GM19099 (cell line): ENCODE data around the gene THEM5.

Source experiments
- POLR2A ChIP-seq: IDR thresholded peaks from 3 replicates; pipeline ENCODE4 v1.6.1; 2011; ENCODE audit warnings: low read depth; ENCODE audit not compliant: insufficient read length; ENCODE audit errors: extremely low read depth

Gene THEM5

DNA sequence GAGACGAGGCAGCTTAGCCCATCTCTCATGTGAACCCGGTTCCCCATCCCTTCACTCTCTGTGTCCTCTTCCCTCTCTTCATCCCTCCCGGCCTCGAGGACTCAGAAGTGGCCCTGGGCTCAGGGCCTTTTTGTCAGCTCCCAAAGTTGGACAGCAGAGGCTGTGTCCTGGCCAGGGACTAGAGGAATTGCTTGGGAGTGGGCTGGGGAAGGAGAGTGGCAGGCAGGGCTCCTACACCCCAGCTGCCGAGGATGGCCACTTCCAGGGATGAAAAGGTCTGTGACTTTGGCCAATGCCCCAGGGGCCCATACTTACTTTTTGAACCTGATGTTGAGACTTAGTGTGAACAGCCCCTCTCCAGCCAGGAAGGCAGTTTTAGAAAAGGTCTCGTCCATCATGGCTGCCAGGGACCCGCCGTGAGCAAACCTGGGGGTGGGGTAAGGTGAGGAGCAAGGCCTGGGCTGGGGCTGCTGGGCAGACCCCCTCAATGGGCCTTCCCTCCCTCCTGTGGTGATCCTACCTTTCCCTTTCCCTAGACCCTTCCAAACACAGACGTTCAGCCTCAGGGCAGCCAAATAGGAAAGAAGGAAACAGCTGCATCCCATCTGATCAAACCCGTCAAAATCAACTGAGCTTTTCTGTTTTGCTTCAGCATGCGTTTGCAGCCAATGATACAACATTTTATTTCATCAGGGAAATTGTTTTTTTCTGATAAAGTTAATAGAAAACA lies 5.5 kb downstream of the THEM5 start:
- no peak for TF ChIP-seq POLR2A

DNA sequence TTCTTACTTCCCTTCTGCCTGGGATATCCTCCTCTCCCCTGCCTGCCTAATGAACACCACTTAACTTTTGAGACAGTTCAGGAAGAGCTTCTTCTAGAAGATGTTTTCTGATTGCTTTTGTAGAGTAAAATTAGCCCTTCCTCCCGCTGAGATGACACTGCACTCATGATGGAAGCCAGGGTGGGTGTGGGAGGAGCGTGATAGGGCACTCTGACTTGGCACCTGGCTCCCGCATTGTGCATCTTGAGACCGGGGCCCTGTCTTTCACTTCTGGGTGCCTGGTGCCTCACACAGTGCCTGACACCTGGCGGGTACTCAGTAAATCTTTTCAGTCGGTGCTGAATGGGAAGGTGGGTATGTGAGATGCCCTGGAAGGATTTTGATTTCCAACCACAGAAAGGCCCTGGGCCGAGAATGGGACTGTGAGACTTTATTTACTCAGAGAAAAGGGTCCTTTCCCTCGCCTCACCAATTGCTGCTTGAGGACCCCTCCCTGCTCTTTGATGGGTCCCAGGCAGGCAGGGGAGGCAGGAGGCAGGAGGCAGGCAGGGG lies 6.8 kb downstream of the THEM5 start:
- no peak for TF ChIP-seq POLR2A

DNA sequence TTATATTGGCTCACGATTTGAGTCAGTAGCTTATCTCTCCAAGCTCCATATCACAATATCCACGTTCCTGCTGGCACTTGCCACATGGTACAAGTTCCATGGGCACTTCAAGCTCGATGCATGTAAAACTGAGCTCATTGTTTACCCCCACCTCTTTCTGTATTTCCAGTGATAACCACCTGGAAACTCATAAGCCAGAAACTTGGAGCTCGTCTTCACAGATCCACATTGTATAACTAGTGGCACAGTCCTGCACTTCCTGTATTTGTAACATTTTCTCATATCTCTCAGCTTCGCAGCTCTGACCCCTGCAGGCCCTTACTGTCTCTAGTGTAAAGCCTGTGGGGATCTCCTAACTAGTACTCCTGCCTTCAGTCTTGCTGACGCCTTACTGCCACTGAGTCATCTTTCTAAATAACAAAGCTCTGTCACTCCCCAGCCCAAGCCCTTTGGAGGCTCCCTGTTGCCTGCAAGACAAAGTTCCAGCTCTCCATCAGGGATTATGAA lies 7.4 kb downstream of the THEM5 start:
- TF ChIP-seq POLR2A = no peak

DNA sequence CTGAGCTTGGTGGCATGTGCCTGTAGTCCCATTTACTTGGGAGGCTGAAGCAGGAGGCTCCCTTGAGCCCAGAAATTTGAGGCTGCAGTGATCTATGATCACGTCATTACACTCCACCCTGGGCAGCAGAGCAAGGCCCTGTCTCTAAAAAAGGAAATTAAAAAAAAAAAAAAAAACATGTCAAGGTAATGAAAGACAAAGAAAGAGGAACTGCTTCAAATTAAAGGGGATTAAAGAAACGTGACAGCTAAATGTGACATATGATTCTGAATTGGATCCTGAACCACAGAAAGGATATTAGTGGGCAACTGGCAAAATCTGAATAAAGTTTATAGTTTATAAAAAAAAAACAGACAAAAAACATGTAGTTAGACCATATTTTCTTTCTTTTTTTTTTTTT lies 10.1 kb downstream of the THEM5 start:
- no peak for TF ChIP-seq POLR2A

DNA sequence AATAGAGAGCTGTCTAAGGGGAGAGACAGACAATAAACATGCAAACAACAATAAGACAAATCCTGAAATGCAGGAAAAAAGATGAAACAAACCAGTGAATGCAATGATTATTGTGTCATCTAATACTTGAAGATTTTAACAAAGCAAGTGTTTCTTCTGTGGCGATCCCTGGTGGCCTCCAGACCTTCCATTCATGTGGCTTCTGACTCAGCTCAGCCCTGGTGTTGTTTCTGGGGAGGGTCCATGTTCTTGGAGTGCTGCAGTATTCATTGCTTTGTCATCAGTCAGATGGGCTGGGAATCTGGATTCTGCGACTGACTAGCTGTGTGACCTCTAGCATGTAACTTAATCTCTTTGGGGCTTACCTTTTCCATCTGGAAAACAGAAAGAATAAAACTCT lies 12.4 kb downstream of the THEM5 start:
- no peak for TF ChIP-seq POLR2A

DNA sequence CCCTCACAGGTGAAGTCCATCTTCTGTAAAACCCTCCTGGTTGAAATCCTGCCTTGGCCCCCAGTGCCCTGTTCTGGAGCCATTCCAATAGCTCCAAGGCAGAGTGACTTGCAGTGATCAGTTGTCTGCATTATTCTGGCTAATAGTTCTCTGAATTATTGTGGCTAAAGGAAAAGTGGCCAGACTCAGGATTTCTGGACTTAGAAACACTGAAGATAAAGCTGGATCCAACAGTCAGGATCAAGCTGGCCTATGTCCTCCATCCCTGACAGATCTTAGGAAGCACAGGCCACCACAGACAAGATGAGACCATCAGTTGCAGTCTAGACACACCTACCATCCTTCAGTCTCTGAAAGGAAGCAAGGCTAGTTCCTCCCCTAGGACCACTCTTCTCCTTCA lies 13.1 kb downstream of the THEM5 start:
- TF ChIP-seq POLR2A = no peak

DNA sequence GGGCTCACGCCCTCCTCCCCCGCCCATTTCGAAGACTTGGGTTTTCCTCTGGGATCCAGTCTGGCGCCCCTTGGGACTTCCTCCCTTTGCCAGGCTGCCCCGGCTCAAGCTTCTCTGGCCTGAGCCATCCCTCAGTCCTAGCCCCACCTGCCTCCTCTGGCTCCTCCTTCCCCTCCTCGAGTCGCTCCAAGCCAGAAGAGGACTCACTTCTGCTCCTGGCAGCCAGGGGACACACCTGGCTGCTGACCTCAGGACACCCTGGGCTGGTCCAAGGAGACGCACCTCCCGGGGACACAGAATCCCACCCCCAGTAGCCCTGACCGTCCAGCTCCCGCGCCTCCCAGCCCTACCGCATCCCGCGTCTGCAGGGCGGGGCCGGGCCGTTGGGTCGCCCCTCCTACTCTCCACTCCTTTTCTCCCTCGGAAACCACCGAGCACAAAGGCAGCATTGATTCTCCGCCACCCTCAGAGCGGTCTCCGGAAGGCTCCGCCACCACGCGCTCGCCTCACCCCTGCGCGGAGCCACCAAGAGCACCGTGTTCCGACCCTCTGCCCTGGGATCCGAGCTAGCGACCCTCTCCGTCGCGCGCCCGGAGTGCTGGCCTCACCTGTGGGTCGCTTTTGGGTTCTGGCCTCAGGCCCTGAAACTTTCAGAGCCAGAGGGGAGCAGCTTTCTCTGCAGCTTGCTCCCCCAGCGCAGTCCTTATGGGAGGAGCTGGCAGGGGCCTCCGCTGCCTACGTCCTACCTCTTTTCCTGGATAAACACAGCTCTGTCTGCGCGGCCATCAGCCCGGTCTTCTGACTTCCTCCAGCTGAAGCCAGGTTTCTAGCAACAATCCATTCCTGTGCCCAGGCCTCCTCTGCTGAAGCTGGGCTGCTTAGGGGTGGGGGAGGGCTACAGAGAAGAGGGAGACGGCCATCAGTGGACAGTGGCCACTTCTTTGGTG lies 13.8 kb downstream of the THEM5 start, which contains the start of gene C2CD4D:
TSS of gene C2CD4D (minus strand) at position 364 of the 947 bp plus-strand sequence. CDS start 831 bp downstream, outside the sequence.
- TF ChIP-seq POLR2A = no peak

DNA sequence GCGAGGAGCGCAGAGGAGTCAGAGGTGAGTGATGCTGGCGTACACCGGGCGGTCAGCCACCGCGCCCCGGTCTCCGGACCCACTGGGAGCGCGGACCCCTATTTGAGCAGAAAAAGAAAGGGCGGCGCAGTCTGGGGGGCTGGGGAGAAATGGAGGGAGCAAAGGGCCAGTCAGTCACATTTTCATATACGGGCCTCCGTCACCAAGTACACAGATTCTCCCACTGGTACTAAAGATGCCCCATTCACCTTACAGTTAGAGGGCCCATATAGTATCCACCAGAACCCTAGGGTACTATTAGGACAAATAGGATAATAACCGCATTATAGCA lies 14.5 kb downstream of the THEM5 start:
- no peak for TF ChIP-seq POLR2A

DNA sequence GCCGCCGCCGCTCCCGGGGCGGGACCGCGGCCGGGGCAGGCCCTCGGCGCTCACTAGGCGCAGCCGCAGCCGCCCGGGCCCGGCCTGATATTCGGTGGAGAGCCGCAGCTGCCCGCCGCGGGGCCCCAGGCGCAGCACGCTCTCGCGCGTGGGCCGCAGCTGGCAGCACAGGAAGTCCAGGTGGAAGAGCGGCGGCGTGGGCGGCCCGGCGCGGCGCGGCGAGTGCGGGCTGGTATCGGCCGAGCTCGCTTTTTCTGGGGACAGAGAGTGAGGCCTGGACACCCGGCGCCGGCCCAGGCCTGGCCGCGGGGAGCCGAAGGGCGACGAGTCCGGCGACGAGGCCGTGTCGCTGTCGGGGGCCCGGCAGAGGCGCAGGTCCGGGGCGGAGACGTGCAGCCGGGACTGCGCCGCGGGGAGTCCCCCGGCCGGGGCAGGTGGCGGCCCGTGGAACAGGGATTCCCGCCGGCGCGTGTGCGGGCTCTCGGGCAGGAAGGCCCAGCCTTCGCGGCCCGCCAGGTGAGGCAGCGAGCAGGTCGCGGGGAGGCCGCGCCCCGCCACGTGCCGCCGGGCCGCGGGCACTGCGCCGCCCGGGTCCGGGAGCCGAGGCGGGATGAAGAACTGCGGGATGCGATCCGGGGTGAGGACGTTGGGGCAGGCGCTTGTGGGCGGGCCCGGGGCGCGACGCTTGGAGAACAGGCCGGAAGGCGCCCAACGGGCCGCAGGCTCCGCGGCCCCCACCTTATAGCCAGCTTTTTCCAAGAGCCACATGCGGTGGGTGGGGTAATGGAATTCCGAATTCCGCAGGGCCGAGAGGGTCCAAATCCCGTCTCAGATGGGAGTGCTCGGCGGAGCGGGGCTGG lies 15.1 kb downstream of the THEM5 start:
- TF ChIP-seq POLR2A = no peak

GRCh38 chr1:151837884-151838221 lies 15.7 kb downstream of the THEM5 start:
- TF ChIP-seq POLR2A = no peak

GRCh38 chr1:151837197-151837596 lies 16.3 kb downstream of the THEM5 start:
- no peak for TF ChIP-seq POLR2A

- no peak for TF ChIP-seq POLR2A
These were observed 17.9 kb downstream of the THEM5 start for GRCh38 chr1:151835596-151835995.

DNA sequence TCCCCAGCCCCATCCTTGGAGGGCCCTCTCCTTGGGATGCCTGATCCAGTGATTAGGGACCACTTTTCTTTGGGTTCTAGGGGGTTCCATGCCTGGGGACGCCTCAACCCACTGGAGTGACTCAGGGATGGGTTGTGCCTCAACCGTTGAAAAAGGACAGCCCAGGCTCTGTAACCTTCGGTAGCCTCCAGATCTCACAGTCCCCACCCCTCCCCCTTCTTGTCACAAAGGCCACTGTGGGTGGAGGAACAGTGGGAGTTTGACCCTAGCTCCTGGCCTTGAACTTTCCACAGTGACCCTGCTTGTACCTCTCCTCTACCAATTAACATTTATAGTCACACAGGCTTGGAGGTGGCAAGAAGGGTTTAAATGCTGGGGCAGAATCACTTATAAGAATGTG lies 19.3 kb downstream of the THEM5 start:
- TF ChIP-seq POLR2A = no peak

- TF ChIP-seq POLR2A = no peak
These were observed 20.2 kb downstream of the THEM5 start for GRCh38 chr1:151833172-151833900.
